ENCODE measurements around the gene CNTN4. TPM values are rescaled to one million over a fixed set of nuclear protein-coding genes. Genes with fewer than 3 reads are reported as not detected.

Gene CNTN4
- total RNA-seq, 4 donors from 2014 or later: 47.7 to 106 (median 83.3) TPM

DNA sequence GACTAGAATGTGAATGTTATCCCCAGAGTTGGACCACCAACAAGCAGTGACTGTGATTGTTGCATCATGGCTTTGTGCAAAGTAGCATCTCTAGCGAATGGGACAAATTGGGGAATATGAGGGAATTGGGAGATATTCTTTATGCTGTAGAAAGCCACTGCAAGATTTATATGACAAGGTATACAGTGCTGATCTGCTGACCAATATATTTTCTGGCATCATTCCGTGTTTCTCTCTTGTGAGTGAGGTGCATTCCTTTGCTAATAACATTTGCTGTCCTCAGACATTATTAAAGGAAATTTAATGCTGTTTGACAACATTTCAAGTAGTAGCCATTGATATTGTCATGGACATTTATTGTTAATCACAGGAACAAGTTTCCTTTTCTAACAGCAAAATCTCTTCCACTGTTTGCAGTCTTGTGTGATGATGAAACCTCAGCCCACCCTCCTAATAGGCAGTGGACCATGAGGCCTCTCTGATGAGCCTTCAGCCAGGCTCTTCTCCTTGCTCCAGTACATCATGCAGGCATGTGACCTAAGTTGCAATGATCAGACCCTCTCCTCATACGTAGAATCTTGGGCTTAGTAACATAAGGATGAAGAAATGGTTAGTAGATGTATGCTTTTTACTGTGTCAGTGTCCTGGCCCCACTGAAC lies 16.1 kb downstream of the CNTN4 start:
- Histone ChIP-seq H3K27me3 (no peaks in the 10 kb centered on the region), H3K9me3 (no peaks in the 10 kb centered on the region), H3K4me1 (peaks cover 0 to 8% (median 4%) of the 10 kb centered on the region in 4 donors), H3K27ac (no peak overlapping the region), H3K36me3 (no peaks in the 10 kb centered on the region), H3K4me3 (no peak overlapping the region)
- WGBS, 2 donors: 90 to 97% methylated on average over 3 of the region's 3 CpGs
- TF ChIP-seq EP300 (IDR thresholded peaks at IDR 0.05) (no peak), POLR2A (IDR thresholded peaks at IDR 0.05) (no peak)
- TF ChIP-seq, protein P1, sequence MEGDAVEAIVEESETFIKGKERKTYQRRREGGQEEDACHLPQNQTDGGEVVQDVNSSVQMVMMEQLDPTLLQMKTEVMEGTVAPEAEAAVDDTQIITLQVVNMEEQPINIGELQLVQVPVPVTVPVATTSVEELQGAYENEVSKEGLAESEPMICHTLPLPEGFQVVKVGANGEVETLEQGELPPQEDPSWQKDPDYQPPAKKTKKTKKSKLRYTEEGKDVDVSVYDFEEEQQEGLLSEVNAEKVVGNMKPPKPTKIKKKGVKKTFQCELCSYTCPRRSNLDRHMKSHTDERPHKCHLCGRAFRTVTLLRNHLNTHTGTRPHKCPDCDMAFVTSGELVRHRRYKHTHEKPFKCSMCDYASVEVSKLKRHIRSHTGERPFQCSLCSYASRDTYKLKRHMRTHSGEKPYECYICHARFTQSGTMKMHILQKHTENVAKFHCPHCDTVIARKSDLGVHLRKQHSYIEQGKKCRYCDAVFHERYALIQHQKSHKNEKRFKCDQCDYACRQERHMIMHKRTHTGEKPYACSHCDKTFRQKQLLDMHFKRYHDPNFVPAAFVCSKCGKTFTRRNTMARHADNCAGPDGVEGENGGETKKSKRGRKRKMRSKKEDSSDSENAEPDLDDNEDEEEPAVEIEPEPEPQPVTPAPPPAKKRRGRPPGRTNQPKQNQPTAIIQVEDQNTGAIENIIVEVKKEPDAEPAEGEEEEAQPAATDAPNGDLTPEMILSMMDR (IDR thresholded peaks at IDR 0.05): no peak
- no peak for DNase-seq (ENCODE audit: low spot score in 2 of 2)

DNA sequence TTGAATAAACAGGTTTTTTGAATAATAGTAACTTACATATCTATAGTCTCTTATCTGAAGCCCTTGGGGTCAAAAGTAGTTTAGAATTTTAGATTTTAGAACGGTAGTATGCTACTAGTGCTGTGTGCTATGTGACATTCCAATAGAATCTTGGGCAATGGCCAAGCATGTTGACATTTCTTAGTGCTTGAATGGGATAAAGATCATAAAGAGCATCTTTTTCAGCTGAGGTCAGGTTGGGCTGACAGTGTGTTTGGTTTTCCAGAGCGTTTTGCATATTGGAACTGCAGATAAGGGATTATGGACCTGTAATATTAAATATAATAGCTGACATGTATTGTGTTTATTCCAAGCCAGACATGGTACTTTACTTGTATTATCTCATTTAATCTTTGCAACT lies 32.1 kb downstream of the CNTN4 start:
- WGBS, 2 donors: 25 to 27% methylated on average over 2 of the region's 2 CpGs
- no peaks in the 10 kb centered on the region for H3K27me3 ChIP-seq
- TF ChIP-seq, protein P1 (IDR thresholded peaks at IDR 0.05): no peak
- TF ChIP-seq EP300 (IDR thresholded peaks at IDR 0.05): no peak
- TF ChIP-seq POLR2A (IDR thresholded peaks at IDR 0.05): no peak
- H3K4me3 ChIP-seq: no peak overlapping the region
- no peak for DNase-seq (ENCODE audit: low spot score in 2 of 2)
- no peaks in the 10 kb centered on the region for H3K36me3 ChIP-seq
- no peaks in the 10 kb centered on the region for H3K4me1 ChIP-seq
- H3K9me3 ChIP-seq: no peaks in the 10 kb centered on the region
- no peak overlapping the region for H3K27ac ChIP-seq

DNA sequence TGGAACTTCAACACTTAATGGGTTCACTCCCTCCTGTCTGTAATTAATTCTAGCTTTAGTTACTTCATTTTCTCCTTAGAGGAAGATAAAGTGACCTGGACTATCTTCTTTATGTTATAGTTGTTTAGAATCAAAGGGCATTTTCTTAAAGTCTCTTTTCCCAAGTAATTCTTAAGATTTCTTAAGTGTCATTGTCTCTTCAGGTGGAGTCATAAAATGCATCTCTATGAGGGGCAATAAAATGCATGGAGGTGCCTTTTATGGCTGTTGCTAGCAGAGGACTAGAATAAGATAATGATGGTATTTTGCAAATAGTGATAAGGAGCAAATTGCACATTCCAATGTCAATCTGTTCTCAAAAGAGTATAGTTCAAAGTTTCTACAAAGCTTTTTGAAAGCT lies 34.5 kb downstream of the CNTN4 start:
- Histone ChIP-seq H3K4me1 (no peaks in the 10 kb centered on the region), H3K4me3 (no peak overlapping the region), H3K27ac (no peak overlapping the region), H3K9me3 (no peaks in the 10 kb centered on the region), H3K27me3 (no peaks in the 10 kb centered on the region), H3K36me3 (no peaks in the 10 kb centered on the region)
- TF ChIP-seq, protein P1 (IDR thresholded peaks at IDR 0.05): no peak
- TF ChIP-seq EP300 (IDR thresholded peaks at IDR 0.05): no peak
- TF ChIP-seq POLR2A (IDR thresholded peaks at IDR 0.05): no peak
- DNase-seq (ENCODE audit: low spot score in 2 of 2): no peak

DNA sequence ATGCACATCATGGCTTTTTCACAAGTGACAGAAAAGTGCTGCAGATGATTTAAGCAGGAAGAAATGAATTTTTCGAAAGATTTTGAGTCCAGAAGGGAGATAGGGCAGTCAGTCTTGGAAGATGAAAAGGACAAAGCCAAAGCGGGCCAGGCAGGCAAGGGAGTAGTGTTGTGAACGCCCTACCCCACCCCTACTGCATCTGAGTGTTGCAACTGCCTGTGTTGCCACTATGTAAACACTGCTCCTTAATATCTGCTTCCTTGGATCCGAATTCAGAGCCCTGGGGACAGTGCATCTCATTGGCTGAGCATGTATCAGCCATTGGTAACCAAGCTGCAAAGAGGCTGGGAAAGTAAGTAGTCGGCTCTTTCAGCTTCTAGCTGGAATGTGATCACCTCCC lies 39.0 kb downstream of the CNTN4 start:
- Histone ChIP-seq H3K4me3 (no peak overlapping the region), H3K4me1 (no peaks in the 10 kb centered on the region), H3K36me3 (peaks cover 0 to 11% (median 0%) of the 10 kb centered on the region in 3 donors), H3K9me3 (no peaks in the 10 kb centered on the region), H3K27ac (no peak overlapping the region), H3K27me3 (no peaks in the 10 kb centered on the region)
- TF ChIP-seq POLR2A (IDR thresholded peaks at IDR 0.05) (no peak), EP300 (IDR thresholded peaks at IDR 0.05) (no peak)
- TF ChIP-seq, protein P1 (IDR thresholded peaks at IDR 0.05): no peak
- DNase-seq (ENCODE audit: low spot score in 2 of 2): no peak
- 79 to 82% methylated on average over 5 of the region's 5 CpGs for whole genome bisulfite sequencing, 2 donors

DNA sequence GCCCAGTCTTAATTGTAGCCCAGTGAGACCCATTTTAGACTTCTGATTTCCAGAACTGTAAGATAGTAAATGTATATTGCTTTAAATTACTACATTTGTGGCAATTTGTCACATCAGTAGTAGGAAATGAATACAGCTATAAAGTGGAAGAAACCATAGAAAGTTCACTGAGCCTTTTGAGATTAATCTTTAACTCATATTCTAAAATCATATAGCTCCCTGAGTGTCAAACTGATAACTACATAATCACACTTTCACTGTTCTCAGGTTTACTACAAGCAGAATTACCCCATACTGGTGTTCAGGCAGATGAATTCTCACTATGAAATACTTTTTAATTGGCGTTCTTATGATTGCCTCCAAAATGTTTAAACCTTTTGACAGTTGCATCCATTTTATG lies 42.8 kb downstream of the CNTN4 start:
- no peaks in the 10 kb centered on the region for H3K9me3 ChIP-seq
- H3K27ac ChIP-seq: no peak overlapping the region
- H3K4me3 ChIP-seq: no peak overlapping the region
- no peaks in the 10 kb centered on the region for H3K4me1 ChIP-seq
- H3K27me3 ChIP-seq: no peaks in the 10 kb centered on the region
- TF ChIP-seq, protein P1 (IDR thresholded peaks at IDR 0.05): no peak
- no peak for TF ChIP-seq POLR2A (IDR thresholded peaks at IDR 0.05)
- WGBS, 2 donors: 92 to 97% methylated on average over 1 of the region's 1 CpG
- DNase-seq (ENCODE audit: low spot score in 2 of 2): no peak
- H3K36me3 ChIP-seq: peaks cover 0 to 11% (median 0%) of the 10 kb centered on the region in 3 donors

Measured in tibial nerve (tissue), 4 donors.